Diencephalon (tissue), 1 donor: Measurements from ENCODE around the gene NMT1. TPM values are rescaled to one million over a fixed set of nuclear protein-coding genes. Genes with fewer than 3 reads are reported as not detected.

Experiments used
- small RNA-seq: library from RNA; depleted of rRNA; stranded (forward); fragments of <200 nt; gene quantifications from one replicate; pipeline ENCODE3, GENCODE V24; 2014
- total RNA-seq: library from RNA; depleted of rRNA; stranded (reverse); fragments of >200 nt; gene quantifications from one replicate; pipeline ENCODE4 v1.2.3, GENCODE V29; 2014

The NMT1 gene
- total RNA-seq: 35.1 TPM

GRCh38 chr17:45060797-45061605 lies at the start of gene NMT1:
TSS of gene NMT1 (plus strand) at chr17:45061317. CDS start at chr17:45061330, 13 bp downstream.

GRCh38 chr17:45051060-45051719 lies 9.9 kb upstream of the NMT1 start, which contains the start of gene DCAKD:
TSS of gene DCAKD (minus strand) at chr17:45051632. CDS start at chr17:45034885, 16,747 bp downstream.

GRCh38 chr17:45132320-45132571 lies 71.1 kb downstream of the NMT1 start, which contains the start of gene PLCD3:
TSS of gene PLCD3 (minus strand) at chr17:45132515. CDS start at chr17:45132410, 105 bp downstream.

GRCh38 chr17:45135192-45135977 lies 74.3 kb downstream of the NMT1 start, which contains the start of gene ACBD4:
TSS of gene ACBD4 (plus strand) at chr17:45135687. CDS start at chr17:45136145, 458 bp downstream.

GRCh38 chr17:45148183-45149036 lies 87.3 kb downstream of the NMT1 start, which contains the start of gene HEXIM1:
TSS of gene HEXIM1 (plus strand) at chr17:45148475. CDS start at chr17:45149191, 716 bp downstream.

Small RNAs within 50 kb of the gene (small RNA-seq; reads per million reads assigned to genes)
- gene MIR6784: not detected
- not detected for gene RF00019

Other genes starting within 250 kb of the NMT1 start
- gene GJC1, start 231.0 kb upstream of the NMT1 start, total RNA-seq: 31.4 TPM
- 4.8 TPM for gene HIGD1B, start 213.4 kb upstream of the NMT1 start, total RNA-seq
- gene EFTUD2, start 161.9 kb upstream of the NMT1 start, total RNA-seq: 101 TPM
- gene GFAP, start 145.8 kb upstream of the NMT1 start, total RNA-seq: 1,198 TPM
- 1.4 TPM for gene KIF18B, start 113.5 kb upstream of the NMT1 start, total RNA-seq
- 8.3 TPM for gene C1QL1, start 93.0 kb upstream of the NMT1 start, total RNA-seq
- gene DCAKD, start 9.7 kb upstream of the NMT1 start, total RNA-seq: 49.8 TPM
- gene PLCD3, start 71.2 kb downstream of the NMT1 start, total RNA-seq: 14.1 TPM
- 3.5 TPM for gene ACBD4, start 74.4 kb downstream of the NMT1 start, total RNA-seq
- gene HEXIM1, start 87.2 kb downstream of the NMT1 start, total RNA-seq: 14.1 TPM
- 10.4 TPM for gene HEXIM2, start 100.6 kb downstream of the NMT1 start, total RNA-seq
- 11.1 TPM for gene FMNL1, start 160.6 kb downstream of the NMT1 start, total RNA-seq
- not detected for gene SPATA32, start 200.8 kb downstream of the NMT1 start, total RNA-seq